Transverse colon (tissue), 4 donors: ENCODE results near the gene CARMIL3. TPM values are rescaled to one million over a fixed set of nuclear protein-coding genes. Genes with fewer than 3 reads are reported as not detected.
A peak's percentile ranks its signal among the peaks of the same experiment; 100 is the strongest.

ENCODE experiments used
- DNase-seq: peaks from one replicate; pipeline ENCODE4 v3.0.0-alpha.2; 2019
- H3K27ac ChIP-seq, 4 donors: fragments of 200-600 bp; sonication (generic); 2 replicates each; pipeline ENCODE4 v1.5.1; 2016 to 2018; ENCODE audit warnings: inconsistent platforms in 4 of 4
- H3K27me3 ChIP-seq: fragments of 200-600 bp; sonication (generic); 2 replicates; pipeline ENCODE4 v1.5.1; 2017; ENCODE audit warnings: inconsistent platforms
- H3K36me3 ChIP-seq, 4 donors: fragments of 200-600 bp; sonication (generic); 2 replicates each; pipeline ENCODE4 v1.5.1; 2017 to 2019; ENCODE audit warnings: inconsistent platforms in 4 of 4
- H3K4me1 ChIP-seq, 4 donors: fragments of 200-600 bp; sonication (generic); 2 replicates each; pipeline ENCODE4 v1.5.1; 2017 to 2020; ENCODE audit warnings: inconsistent platforms in 4 of 4
- H3K4me3 ChIP-seq, 4 donors: fragments of 200-600 bp; sonication (generic); 1 replicate in 1 of 4; 2 replicates in 3 of 4; pipeline versions ENCODE4 v1.5.1 to v1.6.1; 2017 to 2019; ENCODE audit warnings: inconsistent platforms in 4 of 4
- H3K9me3 ChIP-seq, 2 donors: fragments of 200-600 bp; sonication (generic); 2 replicates each; pipeline ENCODE4 v1.5.1; 2017 to 2019; ENCODE audit warnings: inconsistent platforms in 2 of 2
- CTCF ChIP-seq, 5 experiments: fragments of 200-600 bp in 3 of 5; fragments of 450-650 bp in 2 of 5; sonication (generic) in 3 of 5; IDR thresholded peaks; 1 replicate in 2 of 5; 2 replicates in 3 of 5; pipeline ENCODE4 v1.5.1; 2016 to 2017; ENCODE audit warnings: antibody characterized with exemption in 5 of 5, inconsistent platforms in 3 of 5, mild to moderate bottlenecking in 2 of 5, moderate library complexity in 1 of 5
- EP300 ChIP-seq: sonication (generic); formaldehyde crosslinking; IDR thresholded peaks from one replicate; pipeline ENCODE4 v1.6.1; 2017; ENCODE audit warnings: antibody characterized with exemption, low read depth
- POLR2A ChIP-seq: fragments of 450-650 bp; IDR thresholded peaks from one replicate; pipeline ENCODE4 v1.6.1; 2016; ENCODE audit warnings: antibody characterized with exemption, mild to moderate bottlenecking, moderate library complexity
- POLR2AphosphoS5 ChIP-seq, 3 donors: sonication (generic); formaldehyde crosslinking; IDR thresholded peaks; one replicate each; pipeline ENCODE4 v1.6.1; 2016; ENCODE audit warnings: antibody characterized with exemption in 3 of 3
- WGBS, 2 donors: methylation state at CpG; one replicate each; pipeline ENCODE4 v1.1.5; 2018; ENCODE audit warnings: low coverage in 1 of 2; 5-methylcytosine and 5-hydroxymethylcytosine counted together
- in situ Hi-C, 4 donors: fragments of 200-750 bp; cut with MboI; loops; one replicate each; pipeline versions ENCODE4 v1.15.0 to v1.15.1; 2017; ENCODE audit warnings: low sequenced_read_pairs in 3 of 4, low pct_ligation_motif_present in 1 of 4, low pct_unique_long_range_greater_than_20kb in 1 of 4
- intact Hi-C: fragments of 100-400 bp; cut with DNase I; formaldehyde crosslinking; loops from one replicate; pipeline ENCODE4 v1.15.1; 2023; ENCODE audit warnings: low total_unique reads
- total RNA-seq, 4 donors: library from RNA; depleted of rRNA; stranded (reverse); fragments of >200 nt; gene quantifications; one replicate each; pipeline ENCODE4 v1.1.0, GENCODE V29; 2016

Gene CARMIL3
- total RNA-seq, 4 donors from 2014 or later: 0.20 to 4.1 (median 3.0) TPM

GRCh38 chr14:24115422-24116127 is 63.8 kb downstream of the CARMIL3 start:
- H3K9me3 ChIP-seq: no peaks in the 10 kb centered on the region
- H3K36me3 ChIP-seq: peaks cover 0 to 28% (median 13%) of the 10 kb centered on the region in 4 donors
- intact Hi-C loops (no loop called here), in situ Hi-C loops (no loop called here)
- H3K4me1 ChIP-seq: peaks cover 11 to 22% (median 19%) of the 10 kb centered on the region in 4 donors
- WGBS, 2 donors: 3% methylated on average over 14 of the region's 14 CpGs; no CpG with 5 or more reads in 1 of the 2 donors
- TF ChIP-seq EP300: no peak
- no peak for TF ChIP-seq POLR2A
- no peak for TF ChIP-seq CTCF (IDR thresholded peaks at IDR 0.05)
- TF ChIP-seq POLR2AphosphoS5 (IDR thresholded peaks at IDR 0.05): no peak
- DNase-seq: no peak
- peak overlapping the region; percentile 97 to 100 (median 99) for H3K27ac ChIP-seq
- peak overlapping the region; percentile 51 to 77 (median 68) for H3K4me3 ChIP-seq
- H3K27me3 ChIP-seq: no peaks in the 10 kb centered on the region

- Histone ChIP-seq H3K4me1 (peaks cover 11 to 18% (median 17%) of the 10 kb centered on the region in 4 donors), H3K27me3 (no peaks in the 10 kb centered on the region), H3K36me3 (peaks cover 0 to 35% (median 16%) of the 10 kb centered on the region in 4 donors), H3K4me3 (peak overlapping the region in 3 of 4 donors; percentile 63 to 77 (median 74)), H3K27ac (peak overlapping the region in 2 of 4 donors; percentile 97 to 99), H3K9me3 (no peaks in the 10 kb centered on the region)
- intact Hi-C loops: no loop called here
- DNase-seq: no peak
- in situ Hi-C loops: no loop called here
- no peak for TF ChIP-seq POLR2AphosphoS5 (IDR thresholded peaks at IDR 0.05)
- no peak for TF ChIP-seq POLR2A
- TF ChIP-seq EP300: no peak
- TF ChIP-seq CTCF (IDR thresholded peaks at IDR 0.05): no peak
- 77% methylated on average over 4 to 6 of the region's 6 CpGs for WGBS, 2 donors
These were observed 64.5 kb downstream of the CARMIL3 start for GRCh38 chr14:24116128-24116814.

GRCh38 chr14:24117179-24117578 is 65.4 kb downstream of the CARMIL3 start:
- intact Hi-C loops: no loop called here
- H3K9me3 ChIP-seq: no peaks in the 10 kb centered on the region
- peaks cover 0 to 44% (median 21%) of the 10 kb centered on the region in 4 donors for H3K36me3 ChIP-seq
- no peak overlapping the region for H3K27ac ChIP-seq
- TF ChIP-seq EP300 (no peak), POLR2A (no peak), POLR2AphosphoS5 (IDR thresholded peaks at IDR 0.05) (no peak), CTCF (IDR thresholded peaks at IDR 0.05) (no peak)
- 98% methylated on average over 6 of the region's 6 CpGs; no CpG with 5 or more reads in 1 of the 2 donors for WGBS, 2 donors
- peaks cover 11 to 18% (median 17%) of the 10 kb centered on the region in 4 donors for H3K4me1 ChIP-seq
- no peaks in the 10 kb centered on the region for H3K27me3 ChIP-seq
- no peak for DNase-seq
- in situ Hi-C loops: no loop called here
- no peak overlapping the region for H3K4me3 ChIP-seq

Other genes starting within 250 kb of the CARMIL3 start
- gene DHRS4, start 98.2 kb upstream of the CARMIL3 start, total RNA-seq: 10 to 100 TPM; 29.9 to 54.9 (median 42.6) TPM
- gene DHRS4L2, start 63.1 kb upstream of the CARMIL3 start, total RNA-seq: 10 to 100 TPM; 18.1 to 38.9 (median 27.6) TPM
- 1 to 10 TPM in 1 of 4 donors, not detected in 3; 3.4 TPM for gene CPNE6, start 19.6 kb downstream of the CARMIL3 start, total RNA-seq
- 100 to 1,000 TPM in 3 of 4 donors, 10 to 100 TPM in 1; 74.4 to 238 (median 130) TPM for gene PCK2, start 42.3 kb downstream of the CARMIL3 start, total RNA-seq
- 100 to 1,000 TPM in 3 of 4 donors, 10 to 100 TPM in 1; 86.4 to 267 (median 198) TPM for gene DCAF11, start 62.8 kb downstream of the CARMIL3 start, total RNA-seq
- gene NRL, start 62.9 kb downstream of the CARMIL3 start, total RNA-seq: 1 to 10 TPM in 3 of 4 donors, not detected in 1; 1.1 to 2.9 (median 1.6) TPM
- gene FITM1, start 78.7 kb downstream of the CARMIL3 start, total RNA-seq: 1 to 10 TPM in 2 of 4 donors, not detected in 2; 1.4 to 1.6 TPM
- 100 to 1,000 TPM in 2 of 4 donors, 10 to 100 TPM in 2; 38.8 to 198 (median 132) TPM for gene PSME1, start 84.2 kb downstream of the CARMIL3 start, total RNA-seq
- gene EMC9, start 89.6 kb downstream of the CARMIL3 start, total RNA-seq: 10 to 100 TPM in 2 of 4 donors, 1 to 10 TPM in 1, not detected in 1; 2.2 to 15.4 (median 12.3) TPM
- 10 to 100 TPM; 59.5 to 69.8 (median 68.5) TPM for gene PSME2, start 94.6 kb downstream of the CARMIL3 start, total RNA-seq
- 100 to 1,000 TPM in 1 of 4 donors, 10 to 100 TPM in 3; 56.7 to 258 (median 71.2) TPM for gene RNF31, start 95.5 kb downstream of the CARMIL3 start, total RNA-seq
- 10 to 100 TPM; 44.2 to 81.9 (median 52.4) TPM for gene IRF9, start 109.3 kb downstream of the CARMIL3 start, total RNA-seq
- 100 to 1,000 TPM in 1 of 4 donors, 10 to 100 TPM in 3; 11.3 to 112 (median 31.2) TPM for gene REC8, start 120.1 kb downstream of the CARMIL3 start, total RNA-seq
- 10 to 100 TPM in 3 of 4 donors, 1 to 10 TPM in 1; 10.0 to 60.5 (median 37.3) TPM for gene IPO4, start 136.8 kb downstream of the CARMIL3 start, total RNA-seq
- gene TM9SF1, start 143.4 kb downstream of the CARMIL3 start, total RNA-seq: 100 to 1,000 TPM in 1 of 4 donors, 10 to 100 TPM in 3; 32.9 to 127 (median 63.9) TPM
- gene TSSK4, start 153.7 kb downstream of the CARMIL3 start, total RNA-seq: not detected
- 10 to 100 TPM in 3 of 4 donors, 1 to 10 TPM in 1; 7.0 to 81.3 (median 59.0) TPM for gene CHMP4A, start 161.5 kb downstream of the CARMIL3 start, total RNA-seq
- 100 to 1,000 TPM in 1 of 4 donors, 10 to 100 TPM in 3; 11.1 to 116 (median 40.2) TPM for gene MDP1, start 164.1 kb downstream of the CARMIL3 start, total RNA-seq
- 100 to 1,000 TPM in 1 of 4 donors, 10 to 100 TPM in 3; 42.2 to 113 (median 69.9) TPM for gene NEDD8, start 180.4 kb downstream of the CARMIL3 start, total RNA-seq
- 10 to 100 TPM in 3 of 4 donors, 1 to 10 TPM in 1; 4.2 to 72.5 (median 46.3) TPM for gene GMPR2, start 180.9 kb downstream of the CARMIL3 start, total RNA-seq
- 100 to 1,000 TPM in 1 of 4 donors, 10 to 100 TPM in 3; 26.9 to 120 (median 42.2) TPM for gene TINF2, start 190.6 kb downstream of the CARMIL3 start, total RNA-seq
- gene TGM1, start 211.2 kb downstream of the CARMIL3 start, total RNA-seq: 10 to 100 TPM in 1 of 4 donors, 1 to 10 TPM in 2, not detected in 1; 1.4 to 96.5 (median 2.2) TPM
- gene RABGGTA, start 219.6 kb downstream of the CARMIL3 start, total RNA-seq: 100 to 1,000 TPM in 1 of 4 donors, 10 to 100 TPM in 3; 47.3 to 227 (median 53.0) TPM
- gene DHRS1, start 247.8 kb downstream of the CARMIL3 start, total RNA-seq: 100 to 1,000 TPM in 1 of 4 donors, 10 to 100 TPM in 3; 84.2 to 106 (median 94.6) TPM
- 10 to 100 TPM; 18.8 to 20.9 (median 19.3) TPM for gene NOP9, start 247.8 kb downstream of the CARMIL3 start, total RNA-seq